Cardiac fibroblast (primary cell): ENCODE results near the gene CSNK1G2.

ENCODE experiments used
- DNase-seq, 2 donors: peaks; one replicate each; pipeline versions ENCODE4 v3.0.0 to v3.0.0-alpha.2; 2010; ENCODE audit warnings: low read depth in 2 of 2
- H3K4me3 ChIP-seq, 2 donors: replicated peaks in 1 of 2; 1 replicate in 1 of 2; 2 replicates in 1 of 2; pipeline ENCODE4 v1.5.1; 2011; ENCODE audit warnings: low read depth in 2 of 2, low read length in 2 of 2, mild to moderate bottlenecking in 2 of 2, moderate library complexity in 1 of 2
- CTCF ChIP-seq: IDR thresholded peaks from one replicate; pipeline ENCODE4 v1.5.1; 2011; ENCODE audit warnings: low read depth, mild to moderate bottlenecking, low read length, inconsistent platforms

CSNK1G2 gene

GRCh38 chr19:1905110-1905862 is 35.7 kb upstream of the CSNK1G2 start, which contains the start of the genes ADAT3 and SCAMP4:
Gene ADAT3, plus strand, starts transcription at chr19:1905399. Its CDS starts 6,649 bp downstream, at chr19:1912048.
Gene SCAMP4, plus strand, starts transcription at chr19:1905399. Its CDS starts 9,621 bp downstream, at chr19:1915020.
- peak within 1 kb of the TSS; percentile 73 to 79 for H3K4me3 ChIP-seq
- no peak for TF ChIP-seq CTCF
- DNase-seq: peak; percentile 99

DNA sequence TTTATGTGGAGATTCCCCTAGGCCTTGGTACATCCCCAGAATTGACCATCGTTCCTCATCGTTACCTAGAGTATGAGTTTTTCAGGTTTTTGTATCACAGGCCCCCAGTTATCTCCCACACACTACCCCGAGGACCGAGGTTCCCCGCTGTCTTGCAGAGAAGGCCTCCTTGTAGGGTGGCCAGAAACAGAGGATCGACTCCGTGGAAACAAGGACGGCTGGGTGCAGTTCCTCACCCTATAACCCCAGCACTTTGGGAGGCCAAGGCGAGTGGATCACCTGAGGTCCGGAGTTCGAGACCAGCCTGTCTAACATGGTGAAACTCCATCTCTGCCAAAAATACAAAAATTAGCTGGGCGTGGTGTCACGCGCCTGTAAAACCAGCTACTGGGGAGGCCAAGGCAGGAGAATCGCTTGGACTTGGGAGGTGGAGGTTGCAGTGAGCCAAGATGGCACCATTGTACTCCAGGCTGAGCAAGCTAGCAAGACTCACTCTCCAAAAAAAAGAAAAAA is 35.1 kb upstream of the CSNK1G2 start:
- TF ChIP-seq CTCF: no peak
- no peak for DNase-seq
- H3K4me3 ChIP-seq: peak overlapping the region; percentile 73 to 79

DNA sequence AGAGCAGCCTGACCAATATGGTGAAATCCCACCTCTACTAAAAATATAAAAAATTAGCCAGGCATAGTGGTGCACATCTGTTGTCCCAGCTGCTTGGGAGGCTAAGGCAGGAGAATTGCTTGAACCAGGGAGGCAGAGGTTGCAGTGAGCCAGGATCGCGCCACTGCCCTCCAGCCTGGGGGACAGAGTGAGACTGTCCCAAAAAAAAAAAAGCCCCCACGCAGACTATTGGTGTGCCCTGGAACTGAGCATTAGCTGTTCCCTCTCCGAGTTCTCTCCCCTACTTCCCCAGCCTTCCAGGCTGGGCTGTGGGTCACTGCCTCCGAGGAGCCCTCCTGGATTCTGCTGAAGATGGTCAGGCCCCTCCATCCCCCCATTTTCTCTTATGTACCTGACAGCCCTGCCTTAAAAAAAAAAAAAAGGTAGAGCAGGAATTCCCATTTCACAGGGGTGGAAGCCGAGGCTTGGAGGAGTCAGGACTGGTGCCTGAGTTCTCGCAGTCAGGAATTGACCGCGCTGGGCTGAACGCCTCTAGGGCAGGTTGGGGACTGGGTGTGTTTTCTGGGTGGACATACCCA is 33.9 kb upstream of the CSNK1G2 start:
- no peak for DNase-seq
- no peak overlapping the region for H3K4me3 ChIP-seq
- TF ChIP-seq CTCF: no peak

- no peak for TF ChIP-seq CTCF
- H3K4me3 ChIP-seq: no peak overlapping the region
- DNase-seq: no peak
Measured at GRCh38 chr19:1907563-1908363, 33.2 kb upstream of the CSNK1G2 start.

- no peak for TF ChIP-seq CTCF
- no peak for DNase-seq
- no peak overlapping the region for H3K4me3 ChIP-seq
Measured at GRCh38 chr19:1908364-1908678, 32.7 kb upstream of the CSNK1G2 start.

GRCh38 chr19:1909761-1910080 is 31.3 kb upstream of the CSNK1G2 start:
- TF ChIP-seq CTCF: no peak
- no peak for DNase-seq
- H3K4me3 ChIP-seq: no peak overlapping the region
